Measurements from ENCODE around the gene OTX2. TPM values are rescaled to one million over a fixed set of nuclear protein-coding genes. Genes with fewer than 3 reads are reported as not detected.

OTX2 gene
- polyA plus RNA-seq, 1 experiment: not detected

DNA sequence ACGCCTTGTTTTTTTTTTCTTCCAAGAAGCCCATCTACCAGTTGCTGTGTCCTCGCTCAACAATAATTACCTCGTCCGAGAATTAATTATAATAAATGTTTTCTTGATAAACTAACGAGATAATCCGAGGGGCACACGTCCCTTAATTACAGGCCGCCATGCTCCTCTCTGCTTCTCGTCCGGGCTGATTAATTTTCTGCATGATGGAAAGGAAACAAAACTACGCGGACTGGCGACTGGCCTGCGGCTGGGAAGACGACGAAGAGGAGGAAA, 2.2 kb downstream of the OTX2 start:
- CTCF ChIA-PET: interaction anchor here (0.6 kb wide), 1 partner anchor 354 kb away, joined by 3 read pairs; no protein-coding TSS in a partner anchor
- Histone ChIP-seq H3K4me3 (ENCODE audit: low read depth, low read length) (no peak overlapping the region), H3K9me3 (ENCODE audit: control insufficient read depth, insufficient read depth, low read length) (peaks cover 12% of the 10 kb centered on the region), H3K27ac (ENCODE audit: low read depth, low read length) (no peak overlapping the region), H3K27me3 (ENCODE audit: control insufficient read depth, insufficient read depth, low read length) (peaks cover 90% of the 10 kb centered on the region)
- DNase-seq (ENCODE audit: low read depth, low spot score): no peak
- POLR2A ChIA-PET: no interaction called here
- no peak for TF ChIP-seq CTCF (IDR thresholded peaks at IDR 0.05; ENCODE audit: low read depth, low read length)

DNA sequence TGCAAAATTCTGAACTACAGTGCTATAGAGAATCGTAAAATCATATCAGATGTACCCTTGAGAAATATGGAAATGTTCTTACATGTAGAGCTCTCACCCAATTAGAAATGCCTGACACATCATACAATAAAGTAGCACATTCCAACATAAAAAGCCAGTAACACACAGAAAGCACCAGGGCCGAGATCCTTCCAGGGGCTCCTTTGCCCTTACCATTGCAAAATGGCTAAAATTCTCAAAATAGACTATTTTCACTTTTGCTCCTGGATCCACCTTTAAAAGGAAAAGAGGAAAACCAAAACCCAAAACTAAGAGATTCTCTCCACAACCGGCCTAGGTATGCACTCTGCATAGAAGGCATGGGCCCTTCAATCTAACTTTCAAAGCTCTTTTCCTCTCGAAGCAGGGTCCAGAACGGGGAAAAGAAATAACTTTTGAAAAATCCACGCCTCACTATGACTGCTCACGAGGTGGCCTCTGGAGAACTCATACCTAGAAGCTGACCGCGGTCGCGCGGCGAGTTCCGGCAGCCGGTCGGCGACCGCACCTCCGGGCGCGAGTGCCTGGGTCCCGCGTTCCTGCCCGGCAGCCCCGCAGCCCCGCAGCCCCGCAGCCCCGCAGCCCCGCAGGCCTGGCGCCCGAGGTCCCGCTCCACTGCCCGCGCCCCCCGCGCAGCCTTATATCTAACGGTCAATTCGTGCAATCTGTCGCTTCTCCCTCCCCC, 2.7 kb downstream of the OTX2 start:
- no peak for TF ChIP-seq CTCF (IDR thresholded peaks at IDR 0.05; ENCODE audit: low read depth, low read length)
- Histone ChIP-seq H3K27me3 (ENCODE audit: control insufficient read depth, insufficient read depth, low read length) (peaks cover 85% of the 10 kb centered on the region), H3K27ac (ENCODE audit: low read depth, low read length) (no peak overlapping the region), H3K4me3 (ENCODE audit: low read depth, low read length) (no peak overlapping the region), H3K9me3 (ENCODE audit: control insufficient read depth, insufficient read depth, low read length) (peaks cover 12% of the 10 kb centered on the region)
- no peak for DNase-seq (ENCODE audit: low read depth, low spot score)
- POLR2A ChIA-PET: no interaction called here
- CTCF ChIA-PET: interaction anchor here (0.6 kb wide), 1 partner anchor 354 kb away, joined by 3 read pairs; no protein-coding TSS in a partner anchor

DNA sequence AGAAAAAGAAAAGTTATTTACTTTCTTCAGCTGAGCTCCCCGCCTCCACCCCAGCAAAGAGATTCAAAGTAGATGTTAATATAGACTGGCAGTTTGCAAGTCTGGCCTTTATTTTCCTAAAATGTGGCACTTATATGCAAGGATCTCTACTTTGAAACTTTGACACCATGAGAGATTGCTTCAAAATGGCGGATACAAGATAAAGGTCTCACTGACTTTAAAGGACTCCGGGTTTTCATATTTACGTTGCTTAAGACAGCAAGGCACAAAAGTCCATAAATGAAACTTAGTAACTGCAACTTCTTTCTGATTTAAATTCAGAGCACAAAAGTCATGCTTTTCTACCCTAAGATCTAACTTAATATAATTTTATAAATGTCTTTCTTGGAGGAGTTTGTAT, 3.5 kb downstream of the OTX2 start:
- peaks cover 81% of the 10 kb centered on the region for H3K27me3 ChIP-seq (ENCODE audit: control insufficient read depth, insufficient read depth, low read length)
- no peak for TF ChIP-seq CTCF (IDR thresholded peaks at IDR 0.05; ENCODE audit: low read depth, low read length)

DNA sequence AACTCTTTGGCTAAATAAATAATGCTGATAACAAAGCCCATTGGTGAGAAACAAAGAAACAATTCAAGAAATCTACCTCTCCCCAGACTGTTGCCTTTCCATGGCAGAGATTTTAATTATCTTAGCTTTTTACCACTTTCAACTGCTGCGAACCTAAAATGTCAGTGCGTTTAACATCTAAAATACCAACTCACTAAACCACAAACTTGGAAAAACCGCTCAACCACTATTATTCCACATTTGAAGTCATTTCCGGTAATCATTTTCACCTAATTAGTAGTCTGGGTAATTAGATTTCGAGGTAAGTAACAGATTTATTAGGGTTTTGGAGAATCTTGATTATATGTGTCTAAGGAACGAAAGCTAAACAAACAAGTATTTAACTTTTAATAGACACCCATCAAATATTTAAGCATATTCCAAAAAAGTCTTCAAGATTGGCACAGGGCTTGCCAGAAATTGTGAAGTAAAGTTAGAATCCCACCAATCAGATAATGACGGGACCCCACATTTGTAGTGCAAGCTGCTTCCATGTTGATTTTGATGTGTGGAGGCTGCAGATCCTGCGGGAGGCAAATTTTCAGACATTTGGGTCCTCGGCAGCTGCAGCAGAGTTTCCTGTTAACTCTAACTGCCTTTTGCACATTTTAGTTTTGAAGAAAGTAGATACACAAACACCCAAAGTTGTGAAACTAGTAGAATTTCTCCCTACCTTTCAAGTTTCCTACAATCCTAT, 4.1 kb downstream of the OTX2 start:
- Histone ChIP-seq H3K9me3 (ENCODE audit: control insufficient read depth, insufficient read depth, low read length) (peaks cover 9% of the 10 kb centered on the region), H3K27ac (ENCODE audit: low read depth, low read length) (no peak overlapping the region), H3K27me3 (ENCODE audit: control insufficient read depth, insufficient read depth, low read length) (peaks cover 80% of the 10 kb centered on the region), H3K4me3 (ENCODE audit: low read depth, low read length) (no peak overlapping the region)
- DNase-seq (ENCODE audit: low read depth, low spot score): no peak
- CTCF ChIA-PET: interaction anchor here (0.7 kb wide), 1 partner anchor 45 kb away, joined by 3 read pairs; no protein-coding TSS in a partner anchor
- TF ChIP-seq CTCF (IDR thresholded peaks at IDR 0.05; ENCODE audit: low read depth, low read length): no peak
- POLR2A ChIA-PET: no interaction called here

More for the DNA sequence above, 3.5 kb downstream of the OTX2 start:
- ChIA-PET CTCF (no interaction called here), POLR2A (no interaction called here)
- Histone ChIP-seq H3K9me3 (ENCODE audit: control insufficient read depth, insufficient read depth, low read length) (peaks cover 12% of the 10 kb centered on the region), H3K27ac (ENCODE audit: low read depth, low read length) (no peak overlapping the region), H3K4me3 (ENCODE audit: low read depth, low read length) (no peak overlapping the region)
- DNase-seq (ENCODE audit: low read depth, low spot score): no peak

All from AG04450 (cell line).